Fibroblast of lung (primary cell): ENCODE measurements around the gene CFAP53.

Experiments used
- CTCF ChIP-seq, 2 donors: IDR thresholded peaks in 1 of 2; conservative IDR thresholded peaks in 1 of 2; 1 replicate in 1 of 2; 2 replicates in 1 of 2; pipeline ENCODE4 v1.5.1; 2011 to 2012; ENCODE audit warnings: low read length in 2 of 2, control low read depth in 1 of 2, inconsistent platforms in 1 of 2, low read depth in 1 of 2, mild to moderate bottlenecking in 1 of 2
- EZH2 ChIP-seq: IDR thresholded peaks from 2 replicates; pipeline ENCODE4 v1.5.1; 2012; ENCODE audit warnings: low read length, control low read depth, mild to moderate bottlenecking; ENCODE audit errors: missing control alignments

GRCh38 chr18:50307400-50307737 is 41.1 kb upstream of the CFAP53 start:
- TF ChIP-seq CTCF (conservative IDR thresholded peaks at IDR 0.05 in 1 of 2, IDR thresholded peaks at IDR 0.05 in 1 of 2; ENCODE audit: low read depth in 1 of 2, low read length in 2 of 2) (no peak), EZH2 (no peak)
